HG03565 (cell line): ENCODE measurements around the gene RTKN2.
"Not testable (repeated sequence)": the region's sequence is repeated elsewhere in the genome, so short reads cannot be mapped to it uniquely, and the experiment has no call there.

ENCODE experiments used
- ATAC-seq: cut with Tn5 transposase; IDR thresholded peaks from one replicate; pipeline ENCODE4 v1.9.1; 2021; ENCODE audit warnings: mild to moderate bottlenecking, moderate library complexity; ENCODE audit not compliant: unreplicated experiment

The RTKN2 gene, protein sequence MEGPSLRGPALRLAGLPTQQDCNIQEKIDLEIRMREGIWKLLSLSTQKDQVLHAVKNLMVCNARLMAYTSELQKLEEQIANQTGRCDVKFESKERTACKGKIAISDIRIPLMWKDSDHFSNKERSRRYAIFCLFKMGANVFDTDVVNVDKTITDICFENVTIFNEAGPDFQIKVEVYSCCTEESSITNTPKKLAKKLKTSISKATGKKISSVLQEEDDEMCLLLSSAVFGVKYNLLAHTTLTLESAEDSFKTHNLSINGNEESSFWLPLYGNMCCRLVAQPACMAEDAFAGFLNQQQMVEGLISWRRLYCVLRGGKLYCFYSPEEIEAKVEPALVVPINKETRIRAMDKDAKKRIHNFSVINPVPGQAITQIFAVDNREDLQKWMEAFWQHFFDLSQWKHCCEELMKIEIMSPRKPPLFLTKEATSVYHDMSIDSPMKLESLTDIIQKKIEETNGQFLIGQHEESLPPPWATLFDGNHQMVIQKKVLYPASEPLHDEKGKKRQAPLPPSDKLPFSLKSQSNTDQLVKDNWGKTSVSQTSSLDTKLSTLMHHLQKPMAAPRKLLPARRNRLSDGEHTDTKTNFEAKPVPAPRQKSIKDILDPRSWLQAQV

DNA sequence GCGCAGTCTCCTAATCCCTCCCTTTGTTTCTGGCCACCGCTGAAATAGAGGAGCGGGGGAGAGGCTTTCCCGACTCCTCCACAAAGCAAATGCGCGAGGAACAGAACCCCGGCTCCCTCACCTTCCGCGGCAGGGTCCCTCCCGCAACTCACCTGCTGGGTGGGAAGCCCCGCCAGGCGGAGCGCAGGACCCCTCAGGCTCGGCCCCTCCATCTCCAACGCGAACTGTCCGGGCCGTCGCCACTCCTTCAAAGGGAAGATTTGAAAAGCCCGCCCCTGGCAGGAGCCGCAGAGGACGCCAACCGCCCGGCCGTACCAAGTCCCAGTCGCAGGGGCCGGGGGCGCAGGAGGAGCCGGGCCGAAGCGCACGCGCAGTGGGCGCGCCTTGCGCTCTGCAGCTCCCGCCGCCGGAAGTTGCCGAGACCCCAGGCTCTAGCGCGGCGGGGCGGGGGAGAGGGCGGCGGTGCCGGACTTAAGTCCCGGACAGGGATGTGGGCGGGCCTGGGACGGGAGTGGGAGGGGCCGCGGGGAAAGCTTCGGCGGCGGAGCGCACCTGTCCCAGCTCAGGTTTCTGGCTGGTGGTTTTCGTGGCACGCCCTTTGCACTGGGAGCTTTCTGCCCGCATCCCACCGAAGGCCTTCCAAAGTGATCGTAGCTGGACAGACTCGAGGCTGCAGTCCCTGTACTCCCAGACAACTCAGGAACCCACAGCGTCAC is at the start of gene RTKN2:
TSS of gene RTKN2 (minus strand) at position 446 of the 716 bp plus-strand sequence. CDS start at position 212, 234 bp downstream.
- peak; percentile 50 for ATAC-seq

DNA sequence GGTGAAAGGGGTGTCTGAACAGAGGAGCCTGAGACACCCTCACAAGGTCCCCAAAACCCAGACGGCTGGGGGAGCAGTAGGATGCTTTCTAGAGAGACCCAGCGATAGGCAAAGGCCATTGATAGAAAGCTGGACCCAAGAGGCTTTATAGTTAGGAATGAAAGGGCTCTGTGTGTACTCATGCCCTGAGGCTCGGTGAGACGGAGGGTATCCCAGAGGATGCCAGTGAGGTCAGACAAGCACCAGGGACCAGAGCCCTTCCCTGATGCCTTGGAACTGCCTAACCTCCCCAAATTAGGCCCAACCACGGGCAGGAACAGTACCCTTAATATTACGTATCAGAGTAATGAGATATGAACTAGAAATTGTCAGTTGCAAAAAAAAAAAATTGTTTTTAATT is 48.6 kb upstream of the RTKN2 start:
- ATAC-seq, result no peak

DNA sequence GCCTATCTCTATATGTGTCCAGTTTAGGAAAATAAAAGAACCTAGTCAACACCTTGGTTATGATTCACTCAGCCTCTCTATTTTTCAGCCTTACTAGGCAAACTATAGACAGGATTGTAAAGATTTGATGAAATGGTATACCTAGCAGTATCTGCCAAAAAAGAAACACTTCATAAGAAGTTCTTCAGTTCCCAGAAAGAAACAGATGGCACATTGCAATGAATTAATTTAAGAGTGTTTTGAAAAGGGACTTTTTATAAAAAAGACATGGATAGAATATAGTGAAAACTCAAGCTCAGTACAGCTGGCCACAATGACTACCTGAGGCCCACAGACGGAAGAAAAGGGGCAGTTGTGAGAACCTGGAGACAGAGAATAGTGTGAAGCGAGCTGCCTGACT is 40.6 kb upstream of the RTKN2 start:
- no peak for ATAC-seq

DNA sequence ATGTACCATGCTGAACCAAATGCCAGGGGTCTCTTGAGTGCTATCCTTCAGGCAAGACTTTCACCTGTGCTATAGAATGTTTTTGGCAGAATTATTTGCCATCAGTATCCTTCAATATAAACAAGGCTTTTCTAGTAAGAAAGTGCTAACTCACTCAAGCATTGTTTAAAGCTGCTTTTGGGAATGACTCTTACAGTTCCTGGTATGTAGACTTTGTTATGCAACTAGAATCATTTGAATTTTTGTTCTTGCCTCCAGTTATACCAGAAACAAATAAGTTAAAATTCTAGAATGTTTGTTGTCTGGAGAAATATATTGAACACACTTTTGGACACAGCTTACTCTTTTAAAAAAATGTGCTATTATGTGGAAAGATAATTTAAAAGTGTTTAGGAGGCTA is 39.5 kb upstream of the RTKN2 start:
- ATAC-seq, result no peak

DNA sequence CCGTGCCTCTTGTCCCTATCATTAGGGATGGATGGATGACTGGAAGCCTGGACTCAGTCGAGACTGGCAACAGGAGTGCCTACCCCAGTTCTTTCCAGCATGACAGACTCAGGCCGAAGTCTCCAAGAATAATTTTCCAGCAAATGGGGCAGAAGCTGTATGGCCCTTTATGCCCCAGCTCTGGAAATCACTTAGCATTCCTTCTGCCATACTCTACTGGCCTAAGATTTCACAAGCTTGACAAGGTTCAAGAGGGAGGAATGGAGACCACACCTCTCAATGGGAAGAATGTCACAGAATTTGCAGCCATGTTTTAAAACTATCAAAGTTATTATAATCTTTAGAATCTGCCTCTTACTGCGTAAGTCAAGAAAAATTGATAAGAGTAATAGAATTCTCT is 39.0 kb upstream of the RTKN2 start:
- no peak for ATAC-seq

DNA sequence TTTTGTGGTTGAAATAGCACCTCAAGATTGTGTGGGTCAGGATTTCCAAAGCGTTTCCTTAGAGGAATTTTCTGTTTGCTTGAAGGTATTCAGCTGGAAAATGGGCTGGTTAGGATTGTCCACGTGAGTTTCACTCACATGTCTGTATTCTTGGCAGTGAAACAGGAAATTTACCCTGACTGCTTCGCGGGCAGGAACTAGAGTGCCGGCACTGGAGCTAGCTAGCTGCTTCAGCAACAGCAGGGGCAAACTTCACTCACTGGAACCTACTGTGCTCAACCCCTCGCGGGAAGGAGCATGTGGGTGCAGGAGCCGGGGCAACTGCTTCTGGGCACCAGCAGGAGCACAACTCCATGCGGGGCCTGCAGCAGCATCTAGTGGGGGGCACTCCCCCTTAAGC is 38.0 kb upstream of the RTKN2 start:
- ATAC-seq, result no peak

DNA sequence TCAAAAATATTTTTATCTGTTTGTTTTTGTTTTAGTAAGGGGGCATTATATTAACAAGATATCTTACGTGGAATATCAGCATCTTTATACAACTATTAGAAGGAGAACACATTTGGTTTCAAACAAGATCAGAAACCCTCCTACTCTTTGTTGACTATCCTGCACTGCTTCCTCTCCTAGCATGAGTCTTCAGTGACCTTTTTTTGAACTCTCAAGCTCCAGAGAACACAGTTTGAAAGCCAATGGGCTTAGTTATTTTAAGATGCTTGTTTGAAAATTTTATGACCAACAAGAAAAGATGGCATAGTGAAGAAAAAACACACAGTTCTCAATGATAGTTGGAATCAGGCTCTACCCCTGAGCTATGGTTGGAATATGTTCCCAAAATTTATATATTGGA is 37.2 kb upstream of the RTKN2 start:
- ATAC-seq, result no peak

DNA sequence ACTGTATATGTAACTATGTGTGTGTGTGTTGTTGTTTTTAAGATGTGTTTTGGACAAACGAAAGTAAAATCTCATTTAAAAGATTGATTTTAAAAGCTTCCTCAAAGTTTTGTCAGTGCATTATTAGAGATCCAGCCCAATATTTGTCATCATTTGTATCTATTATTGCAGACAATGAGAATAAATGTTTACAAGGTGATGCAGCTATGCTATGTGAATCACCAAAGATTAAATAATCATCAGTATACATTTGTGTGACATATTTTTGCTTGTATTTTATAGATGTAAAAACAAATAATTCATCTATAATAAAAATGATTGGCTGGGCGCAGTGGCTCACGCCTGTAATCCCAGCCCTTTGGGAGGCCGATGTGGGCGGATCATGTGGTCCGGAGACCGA is 35.3 kb upstream of the RTKN2 start:
- ATAC-seq, result no peak

DNA sequence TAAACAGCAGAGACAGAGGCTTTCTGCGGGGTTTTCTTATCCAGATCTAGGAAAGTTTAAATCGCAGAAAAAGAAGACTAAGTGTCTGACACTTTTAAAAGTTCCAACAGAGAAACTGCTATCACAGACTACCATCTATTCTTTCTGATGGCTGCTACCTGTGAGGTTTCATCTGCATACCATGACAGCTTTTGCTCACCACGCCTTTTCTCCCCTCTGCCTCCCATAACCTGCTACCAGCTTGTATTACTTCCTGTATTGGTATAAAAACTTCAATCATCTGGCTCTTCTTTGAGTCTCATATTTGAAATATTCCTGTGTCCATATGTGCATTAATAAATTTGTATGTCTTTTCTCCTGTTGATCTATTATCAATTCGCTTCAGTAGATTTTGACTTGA is 34.1 kb upstream of the RTKN2 start:
- ATAC-seq, result no peak

DNA sequence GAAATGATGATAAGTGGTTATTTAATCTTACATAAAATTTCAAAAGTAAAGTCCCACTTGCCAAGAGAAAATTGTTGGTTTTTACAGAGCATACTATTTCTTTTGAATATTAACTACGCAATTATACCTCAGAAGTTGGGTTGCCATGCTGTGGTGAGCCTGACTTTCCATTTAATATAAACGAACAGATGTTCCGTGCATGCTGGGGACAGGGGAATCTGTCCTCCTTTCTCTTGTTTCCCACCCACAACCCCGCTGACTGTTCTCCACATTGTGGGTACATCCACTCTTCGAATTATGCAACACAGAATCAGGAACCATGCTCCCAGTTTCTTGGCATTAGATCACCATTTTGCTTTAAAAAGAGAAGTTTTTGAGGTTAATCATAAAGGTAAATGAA is 29.2 kb upstream of the RTKN2 start:
- ATAC-seq, result no peak

DNA sequence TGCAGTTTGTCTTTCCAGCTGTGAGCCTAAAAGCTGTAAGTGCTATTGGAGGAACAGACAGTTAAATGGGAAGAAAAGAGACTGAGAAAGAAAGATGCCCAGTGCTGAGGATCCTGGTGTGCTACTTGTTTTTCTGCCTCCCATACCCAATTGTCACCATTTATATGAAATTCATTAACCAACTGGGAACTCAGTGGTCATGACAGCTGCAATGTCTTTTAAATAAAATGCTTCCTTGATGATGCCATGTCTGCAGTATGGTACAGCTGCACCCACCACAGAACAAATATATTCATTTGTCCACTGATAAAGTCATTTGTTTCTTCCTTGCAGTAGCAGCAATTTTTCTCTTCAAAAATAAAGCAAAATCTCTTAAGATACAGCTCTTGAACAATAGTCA is 15.6 kb upstream of the RTKN2 start:
- no peak for ATAC-seq

DNA sequence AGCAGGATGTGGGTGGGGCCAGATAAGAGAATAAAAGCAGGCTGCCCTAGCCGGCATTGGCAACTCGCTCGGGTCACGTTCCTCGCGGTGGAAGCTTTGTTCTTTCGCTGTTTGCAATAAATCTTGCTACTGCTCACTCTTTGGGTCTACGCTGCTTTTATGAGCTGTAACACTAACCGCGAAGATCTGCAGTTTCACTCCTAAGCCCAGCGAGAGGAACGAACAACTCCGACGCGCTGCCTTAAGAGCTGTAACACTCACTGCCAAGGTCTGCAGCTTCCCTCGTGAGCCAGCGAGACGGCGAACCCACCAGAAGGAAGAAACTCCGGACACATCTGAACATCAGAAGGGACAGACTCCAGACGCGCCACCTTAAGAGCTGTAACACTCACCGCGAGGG is 12.7 kb upstream of the RTKN2 start:
- not testable (repeated sequence) for ATAC-seq

DNA sequence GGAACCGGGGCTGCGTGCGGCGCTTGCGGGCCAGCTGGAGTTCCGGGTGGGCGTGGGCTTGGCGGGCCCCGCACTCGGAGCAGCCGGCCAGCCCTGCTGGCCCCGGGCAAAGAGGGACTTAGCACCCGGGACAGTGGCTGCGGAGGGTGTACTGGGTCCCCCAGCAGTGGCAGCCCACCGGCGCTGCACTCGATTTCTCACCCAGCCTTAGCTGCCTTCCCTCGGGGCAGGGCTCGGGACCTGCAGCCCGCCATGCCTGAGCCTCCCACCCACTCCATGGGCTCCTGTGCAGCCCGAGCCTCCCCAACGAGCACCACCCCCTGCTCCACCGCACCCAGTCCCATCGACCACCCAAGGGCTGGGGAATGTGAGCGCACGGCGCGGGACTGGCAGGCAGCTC is 11.7 kb upstream of the RTKN2 start:
- not testable (repeated sequence) for ATAC-seq

DNA sequence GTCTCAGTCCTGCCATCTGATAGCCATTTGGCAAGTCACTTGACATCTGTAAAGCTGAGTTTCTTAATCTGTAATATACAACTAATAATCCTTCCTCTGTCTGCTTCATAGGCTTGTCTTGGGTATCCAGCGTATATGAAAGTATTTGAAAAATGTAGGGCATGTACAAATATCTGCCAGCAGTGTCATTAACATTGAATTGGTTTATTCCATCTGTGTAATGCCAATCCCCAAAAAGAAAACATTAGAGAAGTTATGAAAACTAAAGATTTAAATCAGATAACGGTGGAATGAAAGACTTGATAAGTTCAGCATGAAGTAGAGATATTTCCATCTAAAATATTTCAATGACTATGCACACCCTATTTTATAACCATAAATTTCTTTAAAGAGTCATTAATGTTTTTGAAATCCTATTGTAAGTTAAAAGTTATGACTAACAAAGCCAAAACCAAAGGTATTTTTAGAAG is 9.8 kb upstream of the RTKN2 start:
- ATAC-seq, result no peak

DNA sequence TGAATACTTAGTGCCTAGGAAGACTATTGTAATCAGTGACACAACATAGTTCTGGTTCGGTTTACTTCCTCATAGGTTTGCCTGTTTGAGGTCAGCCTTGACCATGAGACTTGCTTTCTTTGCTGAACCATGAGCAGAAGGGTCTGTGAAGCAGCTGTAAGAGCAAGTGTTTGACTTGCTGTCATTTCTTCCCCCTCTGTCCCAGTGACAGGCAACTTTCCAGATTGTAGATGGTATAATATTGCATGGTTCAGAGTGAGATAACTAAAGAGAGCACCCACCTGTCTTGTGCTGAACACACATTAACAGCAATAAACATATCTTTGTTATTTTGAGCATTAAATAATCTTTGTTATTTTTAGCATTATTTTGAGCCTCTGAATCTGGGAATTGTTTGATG is 9.3 kb upstream of the RTKN2 start:
- no peak for ATAC-seq

DNA sequence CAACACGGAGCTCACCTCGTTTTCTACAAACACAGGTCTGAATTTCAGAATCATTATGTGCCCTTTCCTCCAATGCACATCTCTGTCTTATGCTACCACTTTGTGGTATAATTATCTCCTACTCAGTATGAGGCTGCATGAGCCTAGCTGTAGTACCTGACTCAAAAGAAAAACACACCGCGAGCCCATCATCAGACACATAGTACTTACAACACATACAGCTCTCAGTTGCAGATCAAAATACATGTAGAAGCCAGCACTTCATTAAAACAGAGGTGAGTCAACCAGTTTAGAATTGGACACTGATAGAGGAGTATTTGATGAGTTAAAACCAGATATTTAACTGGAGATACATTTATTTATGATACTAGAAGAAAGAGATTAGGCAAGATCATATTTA is 1.4 kb upstream of the RTKN2 start:
- no peak for ATAC-seq

DNA sequence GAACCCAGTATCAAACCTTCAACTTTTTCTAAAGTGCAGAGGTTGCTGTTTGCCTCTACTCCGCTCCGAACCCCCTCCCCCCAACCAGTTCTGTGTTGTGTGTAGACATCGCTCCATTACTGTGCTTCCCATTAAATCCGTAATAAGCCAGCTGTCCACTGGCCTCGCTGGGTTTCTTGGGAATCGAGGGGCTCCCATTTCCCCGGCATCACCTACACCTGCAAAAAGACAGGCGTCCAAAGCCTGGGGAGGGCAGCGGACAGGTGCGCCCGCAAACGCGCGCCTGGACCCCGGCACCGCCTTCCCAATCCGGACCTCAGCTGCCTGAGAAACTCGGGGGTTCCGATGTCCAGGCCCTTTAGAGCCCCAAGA is 631 bp downstream of the RTKN2 start:
- no peak for ATAC-seq

DNA sequence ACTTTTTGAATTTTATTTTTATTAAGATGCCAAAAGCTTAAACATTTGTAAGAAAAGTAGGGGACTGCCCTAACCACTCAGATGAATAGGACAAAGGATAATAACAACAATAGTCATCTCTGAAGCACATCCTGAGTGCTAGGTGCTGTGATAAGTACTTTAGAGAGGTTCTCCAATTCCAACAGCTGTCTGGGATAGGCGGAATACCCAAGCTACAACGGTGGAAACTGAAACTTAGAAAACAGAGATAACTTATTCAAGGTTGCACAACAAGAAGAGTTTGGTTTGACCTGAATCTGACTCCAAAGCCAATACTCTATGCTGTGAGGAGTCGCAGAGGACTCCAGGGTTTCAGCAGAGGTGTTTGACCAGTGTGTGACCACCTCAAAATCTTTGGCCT is 2.0 kb downstream of the RTKN2 start:
- no peak for ATAC-seq

DNA sequence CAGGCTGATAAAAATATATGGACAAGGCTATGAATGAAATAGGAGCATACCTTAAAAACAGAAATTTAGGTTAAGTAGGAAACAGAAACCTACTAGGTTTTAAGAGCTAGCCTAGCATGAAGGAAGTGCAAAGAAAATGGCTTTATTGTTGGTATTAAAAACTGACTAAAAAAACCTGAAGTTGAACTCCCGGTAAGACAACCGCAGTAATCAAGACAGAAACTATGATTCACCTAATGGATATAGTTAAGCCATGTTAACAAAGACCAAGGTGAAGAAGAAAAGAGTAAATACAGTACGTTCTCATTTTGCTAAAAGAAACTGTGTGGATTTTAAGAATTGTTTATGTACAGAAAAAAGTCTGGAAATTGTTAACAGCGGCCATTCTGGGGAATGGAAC is 2.5 kb downstream of the RTKN2 start:
- no peak for ATAC-seq

DNA sequence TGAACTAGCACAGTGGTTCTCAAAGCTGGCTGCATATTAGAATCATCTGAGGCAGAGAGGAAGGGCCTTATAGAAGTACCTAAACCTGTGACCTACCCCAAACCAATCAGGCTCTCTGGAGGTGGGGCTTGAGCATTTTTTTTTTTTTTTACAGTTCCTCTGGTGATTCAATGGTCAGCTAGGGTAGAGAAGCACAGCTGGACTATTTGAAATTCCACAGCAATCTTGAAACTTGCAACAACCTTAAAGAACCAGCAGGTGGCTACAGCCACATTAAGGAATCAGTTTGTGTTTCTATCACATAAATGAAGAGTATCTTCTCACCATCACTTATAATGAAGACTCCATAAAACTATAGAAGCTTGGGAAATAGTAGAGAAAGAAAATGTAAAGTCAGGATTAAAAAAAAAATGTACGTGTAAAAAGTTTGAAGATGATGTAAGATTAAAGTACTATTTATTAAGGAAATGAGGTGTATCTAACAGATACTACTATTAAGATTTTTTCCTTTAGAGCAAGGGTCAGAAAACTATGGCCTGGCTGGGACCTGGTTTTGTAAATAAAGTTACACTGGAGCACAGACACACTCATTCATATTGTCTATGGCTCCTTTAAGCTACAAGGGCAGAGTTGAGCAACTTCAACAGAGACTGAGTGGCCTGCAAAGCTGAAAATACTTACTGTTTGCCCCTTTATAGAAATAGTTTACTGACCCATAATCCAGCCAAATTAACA is 3.8 kb downstream of the RTKN2 start:
- ATAC-seq, result peak; percentile 59

DNA sequence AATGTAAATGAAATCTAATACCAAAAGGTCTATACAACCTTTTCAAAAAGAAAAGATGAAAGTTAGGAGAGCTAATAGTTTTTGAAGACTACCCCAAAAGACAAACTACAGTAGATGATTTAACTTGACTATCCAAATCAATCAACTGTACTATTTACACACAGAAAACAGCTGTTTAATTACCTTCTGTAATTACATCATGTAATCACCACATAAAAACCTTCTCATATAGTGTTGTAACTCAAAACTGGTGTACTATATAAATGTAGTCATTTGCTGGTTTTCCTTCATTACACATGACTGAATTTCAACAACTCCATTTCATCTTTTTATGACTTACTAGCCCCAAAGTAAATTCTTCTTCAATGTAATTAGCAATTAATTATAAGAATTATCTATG is 4.5 kb downstream of the RTKN2 start:
- ATAC-seq, result no peak
